ENCODE measurements around the gene TLCD1.

Gene TLCD1

DNA sequence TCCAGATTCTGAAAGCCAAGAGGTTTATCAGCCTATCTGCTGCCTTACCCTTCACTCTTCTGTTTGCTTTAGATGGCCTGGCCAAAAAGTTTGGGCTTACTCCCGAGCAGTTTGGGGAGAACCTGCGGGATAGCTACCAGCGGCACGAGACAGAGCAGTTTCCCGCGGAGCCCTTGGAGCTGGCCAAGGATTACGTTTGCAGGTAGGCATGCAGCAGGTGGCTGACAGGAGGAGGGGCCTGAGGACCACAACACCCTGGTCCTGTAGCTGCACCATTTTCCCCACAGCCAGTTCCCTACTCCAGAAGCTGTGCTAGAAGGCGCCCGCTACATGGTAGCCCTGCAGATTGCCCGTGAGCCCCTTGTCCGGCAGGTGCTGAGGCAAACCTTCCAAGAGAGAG, 43.4 kb downstream of the TLCD1 start:
- no peak for DNase-seq

GRCh38 chr17:28675980-28676379, 50.1 kb downstream of the TLCD1 start:
- no peak for DNase-seq

DNA sequence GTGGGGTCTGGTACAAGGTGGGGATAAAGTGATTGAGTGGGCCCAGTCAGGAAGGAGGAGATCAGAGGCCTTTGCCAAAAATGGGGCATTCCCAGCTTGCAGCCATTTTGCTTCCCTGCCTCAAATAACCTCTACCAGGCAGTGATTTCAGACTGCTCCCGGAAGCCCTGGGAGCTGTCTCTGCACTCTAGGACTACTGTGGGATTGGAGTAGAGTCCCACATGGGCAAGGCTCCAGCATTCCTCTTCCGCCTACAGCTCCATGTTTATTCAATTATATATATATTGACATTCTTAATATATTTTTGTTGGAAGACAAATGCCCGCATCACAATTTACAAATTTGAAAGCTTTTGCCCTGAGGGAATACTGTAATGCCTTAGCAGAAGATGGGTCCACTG, 50.5 kb downstream of the TLCD1 start:
- no peak for DNase-seq
